ENCODE data around the gene CSTPP1.

GRCh38 chr11:47093541-47093940 lies 157.0 kb downstream of the CSTPP1 start:
- TF ChIP-seq CTCF (IDR thresholded peaks at IDR 0.05) = no peak
- no peak for TF ChIP-seq ZFX (IDR thresholded peaks at IDR 0.05; ENCODE audit: borderline replicate concordance)

Measured in 22Rv1 (cell line).